Measurements from ENCODE around the gene HK3.

GRCh38 chr5:176863765-176864098, 35.4 kb downstream of the HK3 start:
- TF ChIP-seq BHLHE40 (IDR thresholded peaks at IDR 0.05; ENCODE audit: borderline replicate concordance) (no peak), HDGF (IDR thresholded peaks at IDR 0.05; ENCODE audit: borderline replicate concordance) (no peak), SP1 (IDR thresholded peaks at IDR 0.05) (no peak), FOXM1 (IDR thresholded peaks at IDR 0.05; ENCODE audit: borderline replicate concordance) (no peak), ZNF384 (IDR thresholded peaks at IDR 0.05) (no peak)

Measured in HEK293T (cell line).